Neuron (in vitro differentiated cells): ENCODE data around the gene POLR2E.

Experiments
- H2AFZ ChIP-seq: one replicate; pipeline ENCODE4 v1.6.1; 2013; ENCODE audit warnings: low read depth, mild to moderate bottlenecking, inconsistent platforms, low read length, moderate library complexity
- H3K27me3 ChIP-seq: one replicate; pipeline ENCODE4 v1.6.1; 2013; ENCODE audit warnings: low read length; ENCODE audit not compliant: insufficient read depth
- H3K36me3 ChIP-seq: one replicate; pipeline ENCODE4 v1.6.1; 2013; ENCODE audit warnings: low read length; ENCODE audit not compliant: insufficient read depth
- H3K4me1 ChIP-seq: one replicate; pipeline ENCODE4 v1.6.1; 2013; ENCODE audit warnings: low read length; ENCODE audit not compliant: insufficient read depth
- H3K4me3 ChIP-seq: 2 replicates; pipeline ENCODE4 v1.5.1; 2013; ENCODE audit warnings: mild to moderate bottlenecking, low read length, moderate library complexity
- H3K9me3 ChIP-seq: one replicate; pipeline ENCODE4 v1.6.1; 2013; ENCODE audit warnings: low read length

POLR2E gene

GRCh38 chr19:1089891-1090290 is 5.3 kb downstream of the POLR2E start:
- Histone ChIP-seq H3K36me3 (peaks cover 37% of the 10 kb centered on the region), H3K9me3 (no peaks in the 10 kb centered on the region), H2AFZ (no peak overlapping the region), H3K27me3 (no peaks in the 10 kb centered on the region), H3K4me1 (peaks cover 15% of the 10 kb centered on the region), H3K4me3 (no peak overlapping the region)

DNA sequence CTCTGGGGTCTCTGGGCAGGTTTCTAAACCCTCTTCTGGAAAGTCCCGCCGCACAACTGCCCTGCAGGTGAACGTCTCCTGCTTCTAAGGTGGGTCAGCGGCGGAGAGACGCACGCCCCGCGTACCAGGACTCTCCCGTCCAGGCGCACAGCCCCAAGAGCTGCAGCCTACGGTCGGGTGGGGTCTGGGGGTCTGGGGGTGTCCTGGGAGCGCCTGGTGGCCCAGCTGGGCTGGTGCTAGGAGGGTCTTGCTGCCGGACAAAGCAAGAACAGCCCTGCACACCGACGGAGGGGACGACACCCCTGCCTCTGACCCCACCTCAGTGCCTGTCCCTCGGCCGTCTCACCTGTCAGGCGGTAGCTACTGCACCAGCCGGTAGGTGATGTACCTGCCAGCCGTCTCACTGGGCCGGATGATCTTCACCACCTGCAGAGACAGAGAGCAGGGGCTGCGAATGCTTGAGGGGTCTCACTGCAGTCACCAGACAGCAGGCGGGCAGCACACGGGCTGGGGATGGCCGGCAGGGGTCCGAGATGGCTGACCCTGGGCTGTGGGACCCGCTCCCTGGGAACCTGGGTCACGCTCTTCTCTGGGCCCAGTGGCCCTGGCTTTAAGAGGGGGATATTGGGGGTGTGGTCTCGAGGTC is 5.9 kb downstream of the POLR2E start:
- H3K4me3 ChIP-seq: no peak overlapping the region
- peaks cover 10% of the 10 kb centered on the region for H3K4me1 ChIP-seq
- H3K36me3 ChIP-seq: peaks cover 37% of the 10 kb centered on the region
- H3K9me3 ChIP-seq: no peaks in the 10 kb centered on the region
- no peak overlapping the region for H2AFZ ChIP-seq
- no peaks in the 10 kb centered on the region for H3K27me3 ChIP-seq

- H3K27me3 ChIP-seq: no peaks in the 10 kb centered on the region
- H3K9me3 ChIP-seq: no peaks in the 10 kb centered on the region
- no peak overlapping the region for H3K4me3 ChIP-seq
- no peak overlapping the region for H2AFZ ChIP-seq
- peaks cover 3% of the 10 kb centered on the region for H3K4me1 ChIP-seq
- H3K36me3 ChIP-seq: peaks cover 37% of the 10 kb centered on the region
These were observed 6.7 kb downstream of the POLR2E start for GRCh38 chr19:1088416-1089010.

DNA sequence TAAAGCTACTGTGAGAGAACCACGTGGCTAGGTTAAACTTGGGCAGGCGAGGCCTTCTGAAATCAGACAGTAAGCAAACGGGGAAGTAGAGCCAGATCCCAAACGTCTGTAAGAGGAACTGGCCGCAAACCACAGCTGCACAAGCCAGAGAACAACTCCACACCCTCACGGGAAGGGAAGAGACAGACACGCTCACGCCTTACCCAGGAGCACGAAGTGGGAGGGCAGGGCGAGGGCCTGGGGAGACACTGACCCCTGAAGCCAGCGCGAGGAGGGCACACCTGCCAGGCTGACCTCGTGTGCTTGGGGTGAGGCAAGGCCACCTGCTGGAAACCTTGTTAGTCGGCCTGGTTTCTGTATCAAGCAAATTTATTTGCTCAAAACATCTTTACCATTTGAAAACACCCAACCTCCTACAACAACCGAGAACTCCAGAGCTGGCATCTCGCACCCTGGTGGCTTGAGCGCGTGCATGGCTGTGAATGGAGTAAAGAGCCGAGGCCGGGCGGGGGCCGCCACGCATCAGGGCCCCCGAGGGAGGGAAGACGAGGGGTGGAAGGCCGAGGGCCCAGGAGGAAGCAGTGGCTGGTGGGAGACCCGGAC is 7.3 kb downstream of the POLR2E start:
- Histone ChIP-seq H3K9me3 (no peaks in the 10 kb centered on the region), H3K27me3 (no peaks in the 10 kb centered on the region), H3K36me3 (peaks cover 37% of the 10 kb centered on the region), H2AFZ (no peak overlapping the region), H3K4me1 (no peaks in the 10 kb centered on the region), H3K4me3 (no peak overlapping the region)

GRCh38 chr19:1086613-1087012 is 8.6 kb downstream of the POLR2E start:
- no peak overlapping the region for H3K4me3 ChIP-seq
- no peaks in the 10 kb centered on the region for H3K27me3 ChIP-seq
- peaks cover 30% of the 10 kb centered on the region for H3K36me3 ChIP-seq
- H3K4me1 ChIP-seq: no peaks in the 10 kb centered on the region
- no peaks in the 10 kb centered on the region for H3K9me3 ChIP-seq
- no peak overlapping the region for H2AFZ ChIP-seq

DNA sequence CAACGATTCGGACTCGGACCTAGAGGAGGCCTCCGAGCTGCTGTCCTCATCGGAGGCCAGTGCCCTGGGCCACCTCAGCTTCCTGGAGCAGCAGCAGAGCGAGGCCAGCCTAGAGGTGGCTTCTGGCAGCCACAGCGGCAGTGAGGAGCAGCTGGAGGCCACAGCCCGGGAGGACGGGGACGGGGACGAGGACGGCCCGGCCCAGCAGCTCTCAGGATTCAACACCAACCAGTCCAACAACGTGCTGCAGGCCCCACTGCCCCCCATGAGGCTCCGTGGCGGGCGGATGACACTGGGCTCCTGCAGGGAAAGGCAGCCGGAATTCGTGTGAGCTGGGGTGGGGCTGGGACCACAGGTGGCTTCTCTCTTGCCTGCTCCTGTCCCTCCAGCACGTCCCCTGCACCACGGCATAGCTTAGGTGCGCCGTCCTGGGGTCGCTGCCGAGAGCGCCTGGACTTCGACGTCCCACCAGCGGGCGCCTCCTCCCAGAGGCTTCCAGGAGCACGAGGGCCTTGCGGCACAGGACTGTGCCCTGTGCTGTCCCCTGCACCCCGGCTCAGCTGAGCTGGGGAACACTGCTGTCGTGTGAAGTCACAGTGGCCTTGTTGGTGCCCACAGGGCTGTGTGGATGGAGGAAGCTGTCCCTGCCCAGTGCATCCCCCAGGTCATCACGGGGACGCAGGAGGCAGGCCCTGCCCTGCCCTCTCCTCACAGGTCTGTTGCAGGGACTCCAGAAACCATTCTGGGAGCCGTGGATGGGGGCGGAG is 9.3 kb downstream of the POLR2E start:
- Histone ChIP-seq H3K9me3 (no peaks in the 10 kb centered on the region), H2AFZ (no peak overlapping the region), H3K4me3 (no peak overlapping the region), H3K4me1 (no peaks in the 10 kb centered on the region), H3K36me3 (peaks cover 25% of the 10 kb centered on the region), H3K27me3 (no peaks in the 10 kb centered on the region)

- Histone ChIP-seq H3K36me3 (peaks cover 22% of the 10 kb centered on the region), H2AFZ (no peak overlapping the region), H3K27me3 (no peaks in the 10 kb centered on the region), H3K9me3 (no peaks in the 10 kb centered on the region), H3K4me1 (no peaks in the 10 kb centered on the region), H3K4me3 (no peak overlapping the region)
These were observed 10.0 kb downstream of the POLR2E start for GRCh38 chr19:1085053-1085658.

- no peaks in the 10 kb centered on the region for H3K27me3 ChIP-seq
- H3K4me1 ChIP-seq: no peaks in the 10 kb centered on the region
- H2AFZ ChIP-seq: no peak overlapping the region
- no peak overlapping the region for H3K4me3 ChIP-seq
- H3K36me3 ChIP-seq: peaks cover 18% of the 10 kb centered on the region
- H3K9me3 ChIP-seq: no peaks in the 10 kb centered on the region
These were observed 10.9 kb downstream of the POLR2E start for GRCh38 chr19:1084024-1084868.

GRCh38 chr19:1082928-1083816 is 12.0 kb downstream of the POLR2E start:
- no peaks in the 10 kb centered on the region for H3K27me3 ChIP-seq
- H2AFZ ChIP-seq: no peak overlapping the region
- no peaks in the 10 kb centered on the region for H3K4me1 ChIP-seq
- no peak overlapping the region for H3K4me3 ChIP-seq
- H3K9me3 ChIP-seq: no peaks in the 10 kb centered on the region
- H3K36me3 ChIP-seq: peaks cover 8% of the 10 kb centered on the region

GRCh38 chr19:1082165-1082927 is 12.8 kb downstream of the POLR2E start:
- H3K27me3 ChIP-seq: no peaks in the 10 kb centered on the region
- H2AFZ ChIP-seq: no peak overlapping the region
- no peaks in the 10 kb centered on the region for H3K4me1 ChIP-seq
- no peaks in the 10 kb centered on the region for H3K9me3 ChIP-seq
- peaks cover under 1% of the 10 kb centered on the region for H3K36me3 ChIP-seq
- H3K4me3 ChIP-seq: no peak overlapping the region
